WTC11 (cell line): ENCODE measurements around the gene LGALSL. TPM values are rescaled to one million over a fixed set of nuclear protein-coding genes. Genes with fewer than 3 reads are reported as not detected.

Experiments
- ATAC-seq: fragments of 200-7000 bp; cut with Tn5 transposase; 2 replicates; pipeline ENCODE4 v1.10.0; 2021; ENCODE audit warnings: mild to moderate bottlenecking, moderate library complexity
- CTCF ChIA-PET: fragments of 300-600 bp; sonication (Branson Sonifier 250); formaldehyde crosslinking; loops from one replicate; lab custom pipeline; 2021; ENCODE audit warnings: antibody characterized with exemption; lab: Charles Lee
- POLR2A ChIA-PET: fragments of 350-600 bp; sonication (Branson Sonifier 250); formaldehyde crosslinking; loops from one replicate; lab custom pipeline; 2021; ENCODE audit warnings: antibody characterized with exemption; lab: Charles Lee
- DNase-seq: peaks from one replicate; pipeline ENCODE4 v3.0.0; 2021; ENCODE audit warnings: low spot score
- H3K27ac Mint-ChIP-seq: 2 replicates; pipeline ENCODE4 v1.8.0; 2021; ENCODE audit warnings: mixed read lengths
- H3K27me3 Mint-ChIP-seq: 2 replicates; pipeline ENCODE4 v1.8.0; 2021; ENCODE audit warnings: low read depth, mild to moderate bottlenecking, moderate library complexity, mixed read lengths
- H3K36me3 Mint-ChIP-seq: 2 replicates; pipeline ENCODE4 v1.8.0; 2021; ENCODE audit warnings: mixed read lengths
- H3K4me1 Mint-ChIP-seq: 2 replicates; pipeline ENCODE4 v1.8.0; 2022; ENCODE audit warnings: mixed read lengths
- H3K4me3 Mint-ChIP-seq: 2 replicates; pipeline ENCODE4 v1.8.0; 2021; ENCODE audit warnings: mild to moderate bottlenecking, moderate library complexity, mixed read lengths
- H3K9me3 Mint-ChIP-seq: 2 replicates; pipeline ENCODE4 v1.8.0; 2021; ENCODE audit warnings: mixed read lengths
- CREM ChIP-seq: sonication (generic); formaldehyde crosslinking; IDR thresholded peaks from 2 replicates; pipeline ENCODE4 v1.8.1; 2022; ENCODE audit warnings: mild to moderate bottlenecking, missing genetic modification reagents, moderate library complexity
- JAZF1 ChIP-seq: fragments of 250-450 bp; sonication (Bioruptor Pico); IDR thresholded peaks from 2 replicates; pipeline ENCODE4 v1.9.0; 2021; ENCODE audit warnings: moderate library complexity, mild to moderate bottlenecking, inconsistent platforms
- KAT7 ChIP-seq: sonication (generic); formaldehyde crosslinking; IDR thresholded peaks from 2 replicates; pipeline ENCODE4 v1.8.1; 2023; ENCODE audit warnings: missing genetic modification reagents, mild to moderate bottlenecking, borderline replicate concordance
- MYBL2 ChIP-seq: sonication (generic); formaldehyde crosslinking; IDR thresholded peaks from 2 replicates; pipeline ENCODE4 v1.8.1; 2023; ENCODE audit warnings: mild to moderate bottlenecking, moderate library complexity, missing genetic modification reagents
- NR3C1 ChIP-seq: sonication (generic); formaldehyde crosslinking; conservative IDR thresholded peaks from 2 replicates; pipeline ENCODE4 v1.8.1; 2023; ENCODE audit warnings: low read depth, mild to moderate bottlenecking, missing genetic modification reagents
- ZNF423 ChIP-seq: fragments of 250-450 bp; sonication (Bioruptor Pico); IDR thresholded peaks from 2 replicates; pipeline ENCODE4 v2.1.2; 2022; ENCODE audit warnings: mild to moderate bottlenecking, moderate library complexity
- total RNA-seq: library from RNA; stranded (reverse); gene quantifications from 3 replicates; pipeline ENCODE4 v1.2.3, GENCODE V29; 2021
- TF ChIP-seq, protein P1 (sequence below): sonication (generic); formaldehyde crosslinking; IDR thresholded peaks from 2 replicates; pipeline ENCODE4 v1.8.0; 2022; ENCODE audit warnings: mild to moderate bottlenecking, missing genetic modification reagents
- TF ChIP-seq, protein P2 (sequence below): fragments of 250-450 bp; sonication (Bioruptor Pico); IDR thresholded peaks from 2 replicates; pipeline ENCODE4 v1.8.0; 2021; ENCODE audit warnings: mild to moderate bottlenecking
- TF ChIP-seq, protein P3 (sequence below): sonication (generic); formaldehyde crosslinking; IDR thresholded peaks from 2 replicates; pipeline ENCODE4 v1.8.0; 2022; ENCODE audit warnings: mild to moderate bottlenecking, missing genetic modification reagents
- TF ChIP-seq, protein P4 (sequence below): fragments of 250-450 bp; sonication (Bioruptor Pico); IDR thresholded peaks from 2 replicates; pipeline ENCODE4 v1.9.0; 2021; ENCODE audit warnings: mild to moderate bottlenecking, borderline replicate concordance
- TF ChIP-seq, protein P5 (sequence below): sonication (generic); formaldehyde crosslinking; IDR thresholded peaks from 2 replicates; pipeline ENCODE4 v1.8.0; 2023; ENCODE audit warnings: missing genetic modification reagents, mild to moderate bottlenecking, borderline replicate concordance

LGALSL gene
- total RNA-seq, 1 experiment from 2014 or later = 21.0 TPM

DNA sequence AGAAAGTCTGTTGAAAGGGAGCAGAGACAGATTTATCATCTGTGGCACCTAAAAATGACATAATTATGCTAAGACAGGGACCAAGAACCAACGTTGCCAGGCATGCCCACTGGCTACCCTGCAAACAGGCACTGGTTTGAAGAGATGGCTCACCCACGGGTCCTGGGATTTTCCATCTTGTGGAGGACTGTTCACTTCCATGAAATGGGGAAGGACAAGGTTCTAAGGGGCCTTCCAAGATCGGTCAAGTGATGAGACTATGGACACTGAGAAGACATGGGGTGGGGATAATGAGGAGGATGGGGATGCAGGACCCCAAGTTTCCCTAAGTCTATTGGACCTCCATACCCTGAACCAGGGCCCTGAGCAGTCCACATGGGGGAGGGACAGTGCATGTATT lies 18.9 kb downstream of the LGALSL start:
- H3K27ac Mint-ChIP-seq = no peak overlapping the region
- H3K4me3 Mint-ChIP-seq = no peak overlapping the region
- H3K36me3 Mint-ChIP-seq = no peaks in the 10 kb centered on the region
- ChIA-PET POLR2A (no interaction called here), CTCF (no interaction called here)
- peaks cover 37% of the 10 kb centered on the region for H3K4me1 Mint-ChIP-seq
- peaks cover 9% of the 10 kb centered on the region; the same call in 1 of the 2 replicates for H3K9me3 Mint-ChIP-seq
- TF ChIP-seq, protein P1, sequence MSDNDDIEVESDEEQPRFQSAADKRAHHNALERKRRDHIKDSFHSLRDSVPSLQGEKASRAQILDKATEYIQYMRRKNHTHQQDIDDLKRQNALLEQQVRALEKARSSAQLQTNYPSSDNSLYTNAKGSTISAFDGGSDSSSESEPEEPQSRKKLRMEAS (CRISPR knock-in tag) = no peak
- TF ChIP-seq, protein P2, sequence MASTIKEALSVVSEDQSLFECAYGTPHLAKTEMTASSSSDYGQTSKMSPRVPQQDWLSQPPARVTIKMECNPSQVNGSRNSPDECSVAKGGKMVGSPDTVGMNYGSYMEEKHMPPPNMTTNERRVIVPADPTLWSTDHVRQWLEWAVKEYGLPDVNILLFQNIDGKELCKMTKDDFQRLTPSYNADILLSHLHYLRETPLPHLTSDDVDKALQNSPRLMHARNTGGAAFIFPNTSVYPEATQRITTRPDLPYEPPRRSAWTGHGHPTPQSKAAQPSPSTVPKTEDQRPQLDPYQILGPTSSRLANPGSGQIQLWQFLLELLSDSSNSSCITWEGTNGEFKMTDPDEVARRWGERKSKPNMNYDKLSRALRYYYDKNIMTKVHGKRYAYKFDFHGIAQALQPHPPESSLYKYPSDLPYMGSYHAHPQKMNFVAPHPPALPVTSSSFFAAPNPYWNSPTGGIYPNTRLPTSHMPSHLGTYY (CRISPR knock-in tag) = no peak
- no peak for TF ChIP-seq KAT7 (CRISPR knock-in tag)
- TF ChIP-seq MYBL2 (CRISPR knock-in tag) = no peak
- TF ChIP-seq NR3C1 (CRISPR knock-in tag) = no peak
- no peak for TF ChIP-seq CREM (CRISPR knock-in tag)
- no peak for TF ChIP-seq JAZF1
- TF ChIP-seq, protein P3, sequence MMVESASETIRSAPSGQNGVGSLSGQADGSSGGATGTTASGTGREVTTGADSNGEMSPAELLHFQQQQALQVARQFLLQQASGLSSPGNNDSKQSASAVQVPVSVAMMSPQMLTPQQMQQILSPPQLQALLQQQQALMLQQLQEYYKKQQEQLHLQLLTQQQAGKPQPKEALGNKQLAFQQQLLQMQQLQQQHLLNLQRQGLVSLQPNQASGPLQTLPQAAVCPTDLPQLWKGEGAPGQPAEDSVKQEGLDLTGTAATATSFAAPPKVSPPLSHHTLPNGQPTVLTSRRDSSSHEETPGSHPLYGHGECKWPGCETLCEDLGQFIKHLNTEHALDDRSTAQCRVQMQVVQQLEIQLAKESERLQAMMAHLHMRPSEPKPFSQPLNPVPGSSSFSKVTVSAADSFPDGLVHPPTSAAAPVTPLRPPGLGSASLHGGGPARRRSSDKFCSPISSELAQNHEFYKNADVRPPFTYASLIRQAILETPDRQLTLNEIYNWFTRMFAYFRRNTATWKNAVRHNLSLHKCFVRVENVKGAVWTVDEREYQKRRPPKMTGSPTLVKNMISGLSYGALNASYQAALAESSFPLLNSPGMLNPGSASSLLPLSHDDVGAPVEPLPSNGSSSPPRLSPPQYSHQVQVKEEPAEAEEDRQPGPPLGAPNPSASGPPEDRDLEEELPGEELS (CRISPR knock-in tag) = no peak
- TF ChIP-seq, protein P4, sequence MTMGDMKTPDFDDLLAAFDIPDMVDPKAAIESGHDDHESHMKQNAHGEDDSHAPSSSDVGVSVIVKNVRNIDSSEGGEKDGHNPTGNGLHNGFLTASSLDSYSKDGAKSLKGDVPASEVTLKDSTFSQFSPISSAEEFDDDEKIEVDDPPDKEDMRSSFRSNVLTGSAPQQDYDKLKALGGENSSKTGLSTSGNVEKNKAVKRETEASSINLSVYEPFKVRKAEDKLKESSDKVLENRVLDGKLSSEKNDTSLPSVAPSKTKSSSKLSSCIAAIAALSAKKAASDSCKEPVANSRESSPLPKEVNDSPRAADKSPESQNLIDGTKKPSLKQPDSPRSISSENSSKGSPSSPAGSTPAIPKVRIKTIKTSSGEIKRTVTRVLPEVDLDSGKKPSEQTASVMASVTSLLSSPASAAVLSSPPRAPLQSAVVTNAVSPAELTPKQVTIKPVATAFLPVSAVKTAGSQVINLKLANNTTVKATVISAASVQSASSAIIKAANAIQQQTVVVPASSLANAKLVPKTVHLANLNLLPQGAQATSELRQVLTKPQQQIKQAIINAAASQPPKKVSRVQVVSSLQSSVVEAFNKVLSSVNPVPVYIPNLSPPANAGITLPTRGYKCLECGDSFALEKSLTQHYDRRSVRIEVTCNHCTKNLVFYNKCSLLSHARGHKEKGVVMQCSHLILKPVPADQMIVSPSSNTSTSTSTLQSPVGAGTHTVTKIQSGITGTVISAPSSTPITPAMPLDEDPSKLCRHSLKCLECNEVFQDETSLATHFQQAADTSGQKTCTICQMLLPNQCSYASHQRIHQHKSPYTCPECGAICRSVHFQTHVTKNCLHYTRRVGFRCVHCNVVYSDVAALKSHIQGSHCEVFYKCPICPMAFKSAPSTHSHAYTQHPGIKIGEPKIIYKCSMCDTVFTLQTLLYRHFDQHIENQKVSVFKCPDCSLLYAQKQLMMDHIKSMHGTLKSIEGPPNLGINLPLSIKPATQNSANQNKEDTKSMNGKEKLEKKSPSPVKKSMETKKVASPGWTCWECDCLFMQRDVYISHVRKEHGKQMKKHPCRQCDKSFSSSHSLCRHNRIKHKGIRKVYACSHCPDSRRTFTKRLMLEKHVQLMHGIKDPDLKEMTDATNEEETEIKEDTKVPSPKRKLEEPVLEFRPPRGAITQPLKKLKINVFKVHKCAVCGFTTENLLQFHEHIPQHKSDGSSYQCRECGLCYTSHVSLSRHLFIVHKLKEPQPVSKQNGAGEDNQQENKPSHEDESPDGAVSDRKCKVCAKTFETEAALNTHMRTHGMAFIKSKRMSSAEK (CRISPR knock-in tag) = no peak
- TF ChIP-seq, protein P5, sequence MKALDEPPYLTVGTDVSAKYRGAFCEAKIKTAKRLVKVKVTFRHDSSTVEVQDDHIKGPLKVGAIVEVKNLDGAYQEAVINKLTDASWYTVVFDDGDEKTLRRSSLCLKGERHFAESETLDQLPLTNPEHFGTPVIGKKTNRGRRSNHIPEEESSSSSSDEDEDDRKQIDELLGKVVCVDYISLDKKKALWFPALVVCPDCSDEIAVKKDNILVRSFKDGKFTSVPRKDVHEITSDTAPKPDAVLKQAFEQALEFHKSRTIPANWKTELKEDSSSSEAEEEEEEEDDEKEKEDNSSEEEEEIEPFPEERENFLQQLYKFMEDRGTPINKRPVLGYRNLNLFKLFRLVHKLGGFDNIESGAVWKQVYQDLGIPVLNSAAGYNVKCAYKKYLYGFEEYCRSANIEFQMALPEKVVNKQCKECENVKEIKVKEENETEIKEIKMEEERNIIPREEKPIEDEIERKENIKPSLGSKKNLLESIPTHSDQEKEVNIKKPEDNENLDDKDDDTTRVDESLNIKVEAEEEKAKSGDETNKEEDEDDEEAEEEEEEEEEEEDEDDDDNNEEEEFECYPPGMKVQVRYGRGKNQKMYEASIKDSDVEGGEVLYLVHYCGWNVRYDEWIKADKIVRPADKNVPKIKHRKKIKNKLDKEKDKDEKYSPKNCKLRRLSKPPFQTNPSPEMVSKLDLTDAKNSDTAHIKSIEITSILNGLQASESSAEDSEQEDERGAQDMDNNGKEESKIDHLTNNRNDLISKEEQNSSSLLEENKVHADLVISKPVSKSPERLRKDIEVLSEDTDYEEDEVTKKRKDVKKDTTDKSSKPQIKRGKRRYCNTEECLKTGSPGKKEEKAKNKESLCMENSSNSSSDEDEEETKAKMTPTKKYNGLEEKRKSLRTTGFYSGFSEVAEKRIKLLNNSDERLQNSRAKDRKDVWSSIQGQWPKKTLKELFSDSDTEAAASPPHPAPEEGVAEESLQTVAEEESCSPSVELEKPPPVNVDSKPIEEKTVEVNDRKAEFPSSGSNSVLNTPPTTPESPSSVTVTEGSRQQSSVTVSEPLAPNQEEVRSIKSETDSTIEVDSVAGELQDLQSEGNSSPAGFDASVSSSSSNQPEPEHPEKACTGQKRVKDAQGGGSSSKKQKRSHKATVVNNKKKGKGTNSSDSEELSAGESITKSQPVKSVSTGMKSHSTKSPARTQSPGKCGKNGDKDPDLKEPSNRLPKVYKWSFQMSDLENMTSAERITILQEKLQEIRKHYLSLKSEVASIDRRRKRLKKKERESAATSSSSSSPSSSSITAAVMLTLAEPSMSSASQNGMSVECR (CRISPR knock-in tag) = no peak
- H3K27me3 Mint-ChIP-seq = no peaks in the 10 kb centered on the region
- ATAC-seq = no peak
- DNase-seq = no peak

DNA sequence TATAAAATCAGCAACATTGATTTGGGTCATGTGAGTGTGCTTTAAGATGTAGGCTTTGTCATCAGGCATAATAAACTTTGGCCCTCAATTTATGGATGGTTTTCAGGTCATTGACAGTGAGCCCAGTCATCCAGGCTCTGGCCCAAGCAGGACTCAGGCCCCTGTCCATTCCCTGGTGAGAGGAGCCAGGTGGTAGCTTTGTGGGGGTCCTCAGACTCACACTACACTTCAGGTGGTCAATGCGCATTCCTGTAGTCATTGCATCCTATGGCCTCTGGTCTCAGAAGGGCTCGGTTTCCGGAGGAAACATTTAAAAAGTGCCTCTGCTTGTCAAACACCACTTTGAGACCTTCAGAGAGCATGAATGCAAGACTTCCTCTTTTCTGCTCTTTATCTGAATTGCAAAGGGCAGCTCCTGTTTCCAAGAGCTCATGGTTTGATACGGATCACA lies 20.2 kb downstream of the LGALSL start:
- Mint-ChIP-seq H3K36me3 (no peaks in the 10 kb centered on the region), H3K27me3 (no peaks in the 10 kb centered on the region), H3K9me3 (peaks cover 9% of the 10 kb centered on the region; the same call in 1 of the 2 replicates), H3K4me3 (no peak overlapping the region), H3K27ac (peak overlapping the region; percentile 81), H3K4me1 (peaks cover 32% of the 10 kb centered on the region)
- no peak for DNase-seq
- CTCF ChIA-PET = interaction anchor here (1.0 to 4.8 kb wide), 3 partner anchors 14 to 146 kb away, joined by 3 to 32 read pairs (median 4); no protein-coding TSS in a partner anchor
- POLR2A ChIA-PET = interaction anchor here (0.5 kb wide), 1 partner anchor 19 kb away, joined by 3 read pairs; no protein-coding TSS in a partner anchor
- ATAC-seq = peak; percentile 54
- TF ChIP-seq NR3C1 (CRISPR knock-in tag) = no peak
- TF ChIP-seq ZNF423 = peak; percentile 89
